Pancreas (tissue), 10 donors: ENCODE data around the gene DLG3. TPM values are rescaled to one million over a fixed set of nuclear protein-coding genes. Genes with fewer than 3 reads are reported as not detected.
A peak's percentile ranks its signal among the peaks of the same experiment; 100 is the strongest.

ENCODE experiments used
- ATAC-seq, 4 donors: fragments of 200-7000 bp; cut with Tn5 transposase; one replicate each; pipeline versions ENCODE4 v1.8.0 to v1.9.1; 2020; ENCODE audit warnings: mild to moderate bottlenecking in 4 of 4, moderate library complexity in 4 of 4
- DNase-seq, 6 donors: peaks; one replicate each; pipeline ENCODE4 v3.0.0-alpha.2; 2020
- FAIRE-seq: peaks from 2 replicates; lab custom pipeline; 2012; peaks lifted over from hg19 to GRCh38; lab: Jason Lieb, UNC
- H3K27ac ChIP-seq, 4 donors: fragments of 200-600 bp; sonication (generic); 1 replicate in 3 of 4; 2 replicates in 1 of 4; pipeline versions ENCODE4 v1.5.0 to v1.8.0; 2020
- H3K27me3 ChIP-seq, 4 donors: fragments of 200-600 bp; one replicate each; pipeline ENCODE4 v1.8.0; 2021
- H3K36me3 ChIP-seq, 3 donors: fragments of 200-600 bp; sonication (generic) in 1 of 3; one replicate each; pipeline versions ENCODE4 v1.5.0 to v1.8.0; 2020 to 2021
- H3K4me1 ChIP-seq, 3 donors: fragments of 200-600 bp; one replicate each; pipeline ENCODE4 v1.8.0; 2021
- H3K4me3 ChIP-seq, 4 donors: fragments of 200-600 bp; sonication (generic) in 2 of 4; one replicate each; pipeline versions ENCODE4 v1.5.0 to v1.8.0; 2020 to 2021
- H3K9me3 ChIP-seq, 4 donors: fragments of 200-600 bp; one replicate each; pipeline ENCODE4 v1.8.0; 2021
- WGBS, 2 donors: extraction: QIAGEN DNeasy Blood & Tissue Kit; methylation state at CpG; one replicate each; pipeline ENCODE4 v1.1.7; 2013; 5-methylcytosine and 5-hydroxymethylcytosine counted together
- intact Hi-C, 3 donors: fragments of 100-400 bp; cut with DNase I; formaldehyde crosslinking; loops; one replicate each; pipeline versions ENCODE4 v1.11.1 to v1.14.2; 2022
- polyA plus RNA-seq, 2 donors: library from polyadenylated mRNA; stranded (reverse); fragments of 200-250 nt; gene quantifications; one replicate each; pipeline ENCODE4 v1.2.3, GENCODE V29; 2013
- total RNA-seq, 6 donors: library from RNA; stranded (reverse); fragmentation: NEBNext Ultra II Directional in 4 of 6; extraction: Animal tissue kit (Norgen Biotek cat#: 25700) in 4 of 6; gene quantifications; one replicate each; pipeline versions ENCODE4 v1.2.1 to v1.2.4, GENCODE V29; 2021 to 2023
- TF ChIP-seq, protein P1 (sequence below), 4 donors: fragments of 200-600 bp; sonication (generic) in 3 of 4; IDR thresholded peaks; one replicate each; pipeline versions ENCODE4 v1.5.0 to v1.8.0; 2021; ENCODE audit warnings: antibody characterized with exemption in 4 of 4
- donor health status: healthy with polysubstance abuse.
- donor health status: DM: no; HTN: no; CAD: no; lungs with moderate emphysema.
- donor health status: DM: no; HTN: no; CAD: no.
- donor health status: control.
- donor health status: control.
- donor health status: Bipolar disorder and iron deficiency.
- donor health status: DM: yes; HTN: yes; CAD: no.
- donor health status: DM: no; HTN: no; CAD: no.
- donor health status: DM: no; HTN: no; CAD: no.
- donor health status: DM: yes; HTN: yes; CAD: no.

Gene DLG3
- total and polyA plus RNA-seq, 8 donors = 18.7 to 55.7 (median 43.2) TPM

GRCh38 chrX:70494441-70494840 is 49.8 kb downstream of the DLG3 start:
- H3K9me3 ChIP-seq = no peaks in the 10 kb centered on the region
- no peak overlapping the region for H3K27ac ChIP-seq
- intact Hi-C loops = no loop called here
- DNase-seq = no peak
- FAIRE-seq = no peak
- H3K4me1 ChIP-seq = no peaks in the 10 kb centered on the region
- WGBS, 2 donors = 75 to 94% methylated on average over 4 of the region's 4 CpGs
- H3K27me3 ChIP-seq = no peaks in the 10 kb centered on the region
- peaks cover 0 to 31% (median 0%) of the 10 kb centered on the region in 3 donors for H3K36me3 ChIP-seq
- TF ChIP-seq, protein P1, sequence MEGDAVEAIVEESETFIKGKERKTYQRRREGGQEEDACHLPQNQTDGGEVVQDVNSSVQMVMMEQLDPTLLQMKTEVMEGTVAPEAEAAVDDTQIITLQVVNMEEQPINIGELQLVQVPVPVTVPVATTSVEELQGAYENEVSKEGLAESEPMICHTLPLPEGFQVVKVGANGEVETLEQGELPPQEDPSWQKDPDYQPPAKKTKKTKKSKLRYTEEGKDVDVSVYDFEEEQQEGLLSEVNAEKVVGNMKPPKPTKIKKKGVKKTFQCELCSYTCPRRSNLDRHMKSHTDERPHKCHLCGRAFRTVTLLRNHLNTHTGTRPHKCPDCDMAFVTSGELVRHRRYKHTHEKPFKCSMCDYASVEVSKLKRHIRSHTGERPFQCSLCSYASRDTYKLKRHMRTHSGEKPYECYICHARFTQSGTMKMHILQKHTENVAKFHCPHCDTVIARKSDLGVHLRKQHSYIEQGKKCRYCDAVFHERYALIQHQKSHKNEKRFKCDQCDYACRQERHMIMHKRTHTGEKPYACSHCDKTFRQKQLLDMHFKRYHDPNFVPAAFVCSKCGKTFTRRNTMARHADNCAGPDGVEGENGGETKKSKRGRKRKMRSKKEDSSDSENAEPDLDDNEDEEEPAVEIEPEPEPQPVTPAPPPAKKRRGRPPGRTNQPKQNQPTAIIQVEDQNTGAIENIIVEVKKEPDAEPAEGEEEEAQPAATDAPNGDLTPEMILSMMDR (IDR thresholded peaks at IDR 0.05) = no peak
- no peak for ATAC-seq
- no peak overlapping the region for H3K4me3 ChIP-seq

DNA sequence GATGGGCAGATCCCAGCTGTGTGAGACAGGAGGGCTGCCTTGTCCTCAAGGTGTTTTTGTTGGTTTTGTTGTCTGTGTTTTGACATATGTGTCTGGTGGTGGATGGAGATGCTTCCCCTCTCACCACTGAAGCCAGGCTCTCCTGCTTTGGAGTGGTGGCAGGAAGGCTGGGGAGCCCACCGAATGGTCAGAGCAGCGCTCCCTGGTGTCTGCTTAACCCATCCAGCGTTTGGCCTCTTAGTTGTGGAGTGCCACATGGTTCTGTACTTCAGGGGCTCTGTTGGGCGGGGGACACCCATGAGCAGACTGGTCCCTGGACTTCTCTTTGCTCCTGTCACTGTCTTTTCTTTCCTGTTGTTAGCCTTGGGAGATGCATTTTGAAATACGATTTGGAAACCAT is 51.9 kb downstream of the DLG3 start:
- H3K27me3 ChIP-seq = no peaks in the 10 kb centered on the region
- TF ChIP-seq, protein P1 (IDR thresholded peaks at IDR 0.05) = no peak
- no peak for FAIRE-seq
- ATAC-seq = no peak
- peaks cover 0 to 44% (median 0%) of the 10 kb centered on the region in 3 donors for H3K36me3 ChIP-seq
- no peaks in the 10 kb centered on the region for H3K9me3 ChIP-seq
- no peak overlapping the region for H3K4me3 ChIP-seq
- intact Hi-C loops = no loop called here
- WGBS, 2 donors = 58 to 70% methylated on average over 5 of the region's 5 CpGs
- no peaks in the 10 kb centered on the region for H3K4me1 ChIP-seq
- H3K27ac ChIP-seq = no peak overlapping the region
- DNase-seq = no peak

DNA sequence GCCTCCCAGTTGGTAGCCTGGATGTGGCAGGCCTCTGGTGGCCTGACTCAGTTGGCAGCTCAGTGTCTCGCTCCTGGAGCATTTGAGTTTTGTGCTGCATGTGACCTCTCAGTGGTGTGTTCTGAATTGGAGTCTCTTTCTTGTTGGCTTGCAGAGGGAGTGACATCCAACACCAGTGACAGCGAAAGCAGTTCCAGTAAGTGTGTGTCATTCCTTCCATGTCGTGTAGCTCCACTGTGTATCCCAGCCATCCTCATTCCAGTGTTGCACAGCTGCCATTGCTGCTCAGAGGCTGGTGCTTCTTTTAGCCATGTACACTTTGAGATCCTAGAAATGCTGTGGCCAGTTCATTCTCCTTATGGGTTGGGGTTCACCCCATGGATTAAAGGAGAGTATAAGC is 52.4 kb downstream of the DLG3 start:
- no peak overlapping the region for H3K4me3 ChIP-seq
- H3K27me3 ChIP-seq = no peaks in the 10 kb centered on the region
- WGBS, 2 donors = 82 to 90% methylated on average over 3 of the region's 3 CpGs
- peaks cover 0 to 44% (median 0%) of the 10 kb centered on the region in 3 donors for H3K36me3 ChIP-seq
- H3K9me3 ChIP-seq = no peaks in the 10 kb centered on the region
- DNase-seq = no peak
- H3K4me1 ChIP-seq = no peaks in the 10 kb centered on the region
- no peak for FAIRE-seq
- intact Hi-C loops = no loop called here
- no peak overlapping the region for H3K27ac ChIP-seq
- ATAC-seq = no peak
- TF ChIP-seq, protein P1 (IDR thresholded peaks at IDR 0.05) = no peak

DNA sequence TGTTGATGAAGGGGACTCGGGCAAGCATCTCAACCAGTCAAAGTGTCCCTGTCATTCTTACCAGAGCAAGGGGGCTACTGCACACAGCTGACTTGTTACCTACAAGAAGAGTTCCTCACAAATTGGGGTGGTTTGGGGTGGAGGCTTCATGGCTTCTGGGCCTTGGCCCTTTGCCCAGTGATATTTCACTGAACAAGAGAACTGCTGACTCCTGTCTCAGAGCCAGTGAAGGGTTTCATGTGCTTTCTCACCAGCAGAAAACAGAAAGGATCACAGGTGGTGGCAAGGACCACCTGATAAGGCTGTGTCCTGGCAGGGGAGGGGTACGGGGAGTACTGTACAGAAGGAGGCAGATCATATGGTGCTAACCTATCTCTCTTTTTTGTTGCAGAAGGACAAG is 53.5 kb downstream of the DLG3 start:
- no peaks in the 10 kb centered on the region for H3K9me3 ChIP-seq
- H3K36me3 ChIP-seq = peaks cover 0 to 36% (median 0%) of the 10 kb centered on the region in 3 donors
- no peak for FAIRE-seq
- DNase-seq = no peak
- peak in 1 of 4 donors; percentile 29 for ATAC-seq
- WGBS, 2 donors = 43 to 75% methylated on average over 2 of the region's 2 CpGs
- H3K4me1 ChIP-seq = no peaks in the 10 kb centered on the region
- TF ChIP-seq, protein P1 (IDR thresholded peaks at IDR 0.05) = no peak
- H3K27me3 ChIP-seq = peaks cover 0 to 1% (median 0%) of the 10 kb centered on the region in 4 donors
- no peak overlapping the region for H3K4me3 ChIP-seq
- no peak overlapping the region for H3K27ac ChIP-seq
- intact Hi-C loops = no loop called here

DNA sequence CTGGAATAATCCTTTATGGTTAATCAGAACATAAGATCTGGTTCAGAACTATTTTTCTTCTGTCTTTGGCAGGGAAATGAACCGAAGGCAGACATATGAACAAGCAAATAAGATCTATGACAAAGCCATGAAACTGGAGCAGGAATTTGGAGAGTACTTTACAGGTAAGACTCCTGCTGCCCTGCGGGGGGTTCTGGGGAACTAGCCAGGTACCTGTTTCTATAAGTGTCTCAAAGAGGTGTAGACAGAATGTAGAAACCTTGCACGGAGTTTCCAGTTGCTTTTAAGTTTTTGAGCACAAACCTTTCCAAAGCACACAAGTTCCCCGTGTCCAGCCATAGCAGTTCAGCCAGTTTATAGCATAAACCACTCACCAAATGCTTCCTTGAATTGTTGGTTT is 56.2 kb downstream of the DLG3 start:
- no peak overlapping the region for H3K4me3 ChIP-seq
- WGBS, 2 donors = 77 to 80% methylated on average over 4 of the region's 4 CpGs
- peaks cover 0 to 3% (median 0%) of the 10 kb centered on the region in 4 donors for H3K27me3 ChIP-seq
- FAIRE-seq (no peak), DNase-seq (no peak), ATAC-seq (no peak)
- no peak overlapping the region for H3K27ac ChIP-seq
- no peaks in the 10 kb centered on the region for H3K9me3 ChIP-seq
- intact Hi-C loops = no loop called here
- TF ChIP-seq, protein P1 (IDR thresholded peaks at IDR 0.05) = no peak
- H3K4me1 ChIP-seq = no peaks in the 10 kb centered on the region
- H3K36me3 ChIP-seq = peaks cover 0 to 22% (median 0%) of the 10 kb centered on the region in 3 donors
